HepG2 (cell line): Measurements from ENCODE around the gene FALEC. TPM values are rescaled to one million over a fixed set of nuclear protein-coding genes. Genes with fewer than 3 reads are reported as not detected.

ENCODE experiments used
- AGO1 ChIP-seq: fragments of 200-400 bp; formaldehyde crosslinking; IDR thresholded peaks from 2 replicates; pipeline ENCODE4 v1.6.1; 2017; ENCODE audit warnings: mild to moderate bottlenecking, low read depth, low read length, moderate library complexity; ENCODE audit not compliant: poor library complexity, severe bottlenecking
- CREM ChIP-seq, 2 experiments: sonication (generic) in 1 of 2; formaldehyde crosslinking in 1 of 2; IDR thresholded peaks; 2 replicates each; pipeline versions ENCODE4 v1.4.0 to v1.6.1; 2016 to 2020; ENCODE audit warnings: antibody characterized with exemption in 1 of 2, mild to moderate bottlenecking in 1 of 2, missing genetic modification reagents in 1 of 2
- DMAP1 ChIP-seq: IDR thresholded peaks from 2 replicates; pipeline ENCODE4 v1.6.1; 2016
- HHEX ChIP-seq: IDR thresholded peaks from 2 replicates; pipeline ENCODE4 v1.6.1; 2016; ENCODE audit warnings: control low read depth
- HOMEZ ChIP-seq: IDR thresholded peaks from 2 replicates; pipeline ENCODE4 v1.6.1; 2016; ENCODE audit warnings: low read depth
- KAT7 ChIP-seq: IDR thresholded peaks from 2 replicates; pipeline ENCODE4 v1.6.1; 2018; ENCODE audit warnings: borderline replicate concordance, missing compliant biosample characterization
- MAF1 ChIP-seq: sonication (generic); formaldehyde crosslinking; IDR thresholded peaks from 2 replicates; pipeline ENCODE4 v1.5.0; 2020; ENCODE audit warnings: missing genetic modification reagents, borderline replicate concordance
- MTA1 ChIP-seq: sonication (generic); formaldehyde crosslinking; IDR thresholded peaks from 2 replicates; pipeline ENCODE4 v1.4.0; 2020; ENCODE audit warnings: missing genetic modification reagents, mild to moderate bottlenecking, borderline replicate concordance
- NKX3-1 ChIP-seq: sonication (generic); formaldehyde crosslinking; IDR thresholded peaks from 2 replicates; pipeline ENCODE4 v1.5.0; 2020; ENCODE audit warnings: missing genetic modification reagents
- PHF8 ChIP-seq: sonication (generic); formaldehyde crosslinking; IDR thresholded peaks from 2 replicates; pipeline ENCODE4 v1.5.0; 2020; ENCODE audit warnings: missing genetic modification reagents
- SNAPC2 ChIP-seq: sonication (generic); formaldehyde crosslinking; IDR thresholded peaks from 2 replicates; pipeline ENCODE4 v1.8.1; 2022; ENCODE audit warnings: mild to moderate bottlenecking, missing genetic modification reagents
- SRSF1 ChIP-seq: fragments of 200-400 bp; formaldehyde crosslinking; optimal IDR thresholded peaks from 2 replicates; pipeline ENCODE3; 2017; ENCODE audit warnings: mild to moderate bottlenecking, low read depth, low read length, moderate library complexity
- ZBTB10 ChIP-seq: sonication (generic); formaldehyde crosslinking; IDR thresholded peaks from 2 replicates; pipeline ENCODE4 v1.4.0; 2020; ENCODE audit warnings: missing genetic modification reagents, borderline replicate concordance
- ZBTB7B ChIP-seq: sonication (generic); formaldehyde crosslinking; IDR thresholded peaks from 2 replicates; pipeline ENCODE4 v1.4.0; 2020; ENCODE audit warnings: missing genetic modification reagents
- ZEB1 ChIP-seq: IDR thresholded peaks from 2 replicates; pipeline ENCODE4 v1.6.1; 2012; ENCODE audit warnings: mild to moderate bottlenecking, low read depth, inconsistent platforms; ENCODE audit not compliant: insufficient replicate concordance
- ZFP62 ChIP-seq: sonication (generic); formaldehyde crosslinking; IDR thresholded peaks from 2 replicates; pipeline ENCODE4 v1.4.0; 2020; ENCODE audit warnings: missing genetic modification reagents
- ZNF274 ChIP-seq: sonication (generic); formaldehyde crosslinking; IDR thresholded peaks from 2 replicates; pipeline ENCODE4 v1.5.1; 2020; ENCODE audit warnings: mild to moderate bottlenecking, missing genetic modification reagents
- ZNF281 ChIP-seq: sonication (generic); formaldehyde crosslinking; IDR thresholded peaks from 2 replicates; pipeline ENCODE4 v1.4.0; 2020; ENCODE audit warnings: missing genetic modification reagents, borderline replicate concordance
- ZNF30 ChIP-seq: sonication (generic); formaldehyde crosslinking; IDR thresholded peaks from 2 replicates; pipeline ENCODE4 v1.5.0; 2020; ENCODE audit warnings: mild to moderate bottlenecking, missing genetic modification reagents
- ZNF362 ChIP-seq: sonication (generic); formaldehyde crosslinking; IDR thresholded peaks from 2 replicates; pipeline ENCODE4 v1.4.0; 2020; ENCODE audit warnings: missing genetic modification reagents, mild to moderate bottlenecking, borderline replicate concordance
- ZNF589 ChIP-seq: sonication (generic); formaldehyde crosslinking; conservative IDR thresholded peaks from 2 replicates; pipeline ENCODE4 v1.8.0; 2022; ENCODE audit warnings: mild to moderate bottlenecking, moderate library complexity, missing genetic modification reagents
- ZNF616 ChIP-seq: sonication (generic); formaldehyde crosslinking; IDR thresholded peaks from 2 replicates; pipeline ENCODE4 v1.5.0; 2020; ENCODE audit warnings: low read depth, mild to moderate bottlenecking, missing genetic modification reagents
- polyA plus RNA-seq, 8 experiments: library from polyadenylated mRNA; depleted of rRNA in 3 of 8; stranded (reverse) in 7 of 8; unstranded in 1 of 8; fragments of >200 nt; fragmentation: Illumina TruSeq in 4 of 8; extraction: Trizol in 4 of 8; gene quantifications; 2 replicates each; pipeline versions ENCODE4 v1.2.1 to v1.2.3, GENCODE V29; 2011 to 2016; ENCODE audit warnings: low read depth in 4 of 8, missing spikeins in 1 of 8, mixed read lengths in 1 of 8; ENCODE audit not compliant: insufficient read depth in 1 of 8
- total RNA-seq, 5 experiments: library from RNA; depleted of rRNA; stranded (reverse); fragments of >200 nt; fragmentation: Illumina TruSeq; extraction: Trizol; gene quantifications; 2 replicates each; pipeline ENCODE4 v1.2.3, GENCODE V29; 2016; ENCODE audit warnings: low read depth in 1 of 5

FALEC gene
- total and polyA plus RNA-seq, 2 of the 13 experiments (the other 11 are each of a cell fraction or from before 2014, with no cell fraction given): 0.33 to 0.71 TPM

- TF ChIP-seq ZBTB10 (CRISPR knock-in tag): peak; percentile 35; the same call in 1 of the 2 replicates
- no peak for TF ChIP-seq PHF8 (CRISPR knock-in tag)
- 0 out of 2 replicates have a peak, but pooled peaks have one; percentile 8 for TF ChIP-seq KAT7
- no peak for TF ChIP-seq HHEX (CRISPR knock-in tag)
- TF ChIP-seq ZNF616 (CRISPR knock-in tag): 0 out of 2 replicates have a peak, but pooled peaks have one; percentile 14
- TF ChIP-seq ZEB1: no peak
- TF ChIP-seq SRSF1: peak; percentile 61
- no peak for TF ChIP-seq ZNF281 (CRISPR knock-in tag)
- TF ChIP-seq ZFP62 (CRISPR knock-in tag): no peak
- no peak for TF ChIP-seq SNAPC2 (CRISPR knock-in tag)
- TF ChIP-seq ZNF274 (CRISPR knock-in tag): no peak
- TF ChIP-seq AGO1: peak; percentile 10
- TF ChIP-seq CREM (IDR thresholded peaks at IDR 0.05): 0 out of 2 replicates have a peak, but pooled peaks have one; percentile 11
- TF ChIP-seq CREM (CRISPR knock-in tag; IDR thresholded peaks at IDR 0.05): no peak
- 0 out of 2 replicates have a peak, but pooled peaks have one; percentile 2 for TF ChIP-seq ZBTB7B (CRISPR knock-in tag)
- 0 out of 2 replicates have a peak, but pooled peaks have one; percentile 43 for TF ChIP-seq DMAP1 (CRISPR knock-in tag)
- TF ChIP-seq ZNF30 (CRISPR knock-in tag): no peak
- no peak for TF ChIP-seq MAF1 (CRISPR knock-in tag)
- no peak for TF ChIP-seq MTA1 (CRISPR knock-in tag)
- peak; percentile 19; the same call in 1 of the 2 replicates for TF ChIP-seq NKX3-1 (CRISPR knock-in tag)
- 0 out of 2 replicates have a peak, but pooled peaks have one; percentile 11 for TF ChIP-seq ZNF362 (CRISPR knock-in tag)
- TF ChIP-seq ZNF589 (CRISPR knock-in tag): 0 out of 2 replicates have a peak, but pooled peaks have one; percentile 6
- no peak for TF ChIP-seq HOMEZ (CRISPR knock-in tag)
These were observed 569 bp downstream of the FALEC start (continued) for GRCh38 chr1:150516050-150516591.
